ENCODE measurements around the gene MAMDC4.

GRCh38 chr9:136907011-136907914 lies 55.1 kb downstream of the MAMDC4 start:
- TF ChIP-seq, protein P1, sequence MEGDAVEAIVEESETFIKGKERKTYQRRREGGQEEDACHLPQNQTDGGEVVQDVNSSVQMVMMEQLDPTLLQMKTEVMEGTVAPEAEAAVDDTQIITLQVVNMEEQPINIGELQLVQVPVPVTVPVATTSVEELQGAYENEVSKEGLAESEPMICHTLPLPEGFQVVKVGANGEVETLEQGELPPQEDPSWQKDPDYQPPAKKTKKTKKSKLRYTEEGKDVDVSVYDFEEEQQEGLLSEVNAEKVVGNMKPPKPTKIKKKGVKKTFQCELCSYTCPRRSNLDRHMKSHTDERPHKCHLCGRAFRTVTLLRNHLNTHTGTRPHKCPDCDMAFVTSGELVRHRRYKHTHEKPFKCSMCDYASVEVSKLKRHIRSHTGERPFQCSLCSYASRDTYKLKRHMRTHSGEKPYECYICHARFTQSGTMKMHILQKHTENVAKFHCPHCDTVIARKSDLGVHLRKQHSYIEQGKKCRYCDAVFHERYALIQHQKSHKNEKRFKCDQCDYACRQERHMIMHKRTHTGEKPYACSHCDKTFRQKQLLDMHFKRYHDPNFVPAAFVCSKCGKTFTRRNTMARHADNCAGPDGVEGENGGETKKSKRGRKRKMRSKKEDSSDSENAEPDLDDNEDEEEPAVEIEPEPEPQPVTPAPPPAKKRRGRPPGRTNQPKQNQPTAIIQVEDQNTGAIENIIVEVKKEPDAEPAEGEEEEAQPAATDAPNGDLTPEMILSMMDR (IDR thresholded peaks at IDR 0.05) = no peak
- TF ChIP-seq POLR2A (IDR thresholded peaks at IDR 0.05) (no peak), EP300 (IDR thresholded peaks at IDR 0.05) (no peak), POLR2AphosphoS5 (IDR thresholded peaks at IDR 0.05) (no peak)

Data from sigmoid colon (tissue), 4 donors.